C4-2B (cell line): ENCODE results near the gene TRIM66.

Experiments
- H3K27ac ChIP-seq: fragments of 450-650 bp; 2 replicates; pipeline ENCODE4 v1.5.1; 2017
- ZFX ChIP-seq: fragments of 450-650 bp; IDR thresholded peaks from 2 replicates; pipeline ENCODE4 v1.6.1; 2017
- TF ChIP-seq, protein P1 (sequence below): fragments of 450-650 bp; conservative IDR thresholded peaks from 2 replicates; pipeline ENCODE4 v1.5.1; 2017; ENCODE audit warnings: mild to moderate bottlenecking

TRIM66 gene

GRCh38 chr11:8614497-8614896 lies 68.0 kb downstream of the TRIM66 start:
- TF ChIP-seq, protein P1, sequence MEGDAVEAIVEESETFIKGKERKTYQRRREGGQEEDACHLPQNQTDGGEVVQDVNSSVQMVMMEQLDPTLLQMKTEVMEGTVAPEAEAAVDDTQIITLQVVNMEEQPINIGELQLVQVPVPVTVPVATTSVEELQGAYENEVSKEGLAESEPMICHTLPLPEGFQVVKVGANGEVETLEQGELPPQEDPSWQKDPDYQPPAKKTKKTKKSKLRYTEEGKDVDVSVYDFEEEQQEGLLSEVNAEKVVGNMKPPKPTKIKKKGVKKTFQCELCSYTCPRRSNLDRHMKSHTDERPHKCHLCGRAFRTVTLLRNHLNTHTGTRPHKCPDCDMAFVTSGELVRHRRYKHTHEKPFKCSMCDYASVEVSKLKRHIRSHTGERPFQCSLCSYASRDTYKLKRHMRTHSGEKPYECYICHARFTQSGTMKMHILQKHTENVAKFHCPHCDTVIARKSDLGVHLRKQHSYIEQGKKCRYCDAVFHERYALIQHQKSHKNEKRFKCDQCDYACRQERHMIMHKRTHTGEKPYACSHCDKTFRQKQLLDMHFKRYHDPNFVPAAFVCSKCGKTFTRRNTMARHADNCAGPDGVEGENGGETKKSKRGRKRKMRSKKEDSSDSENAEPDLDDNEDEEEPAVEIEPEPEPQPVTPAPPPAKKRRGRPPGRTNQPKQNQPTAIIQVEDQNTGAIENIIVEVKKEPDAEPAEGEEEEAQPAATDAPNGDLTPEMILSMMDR, result no peak
- no peak for TF ChIP-seq ZFX
- H3K27ac ChIP-seq, result no peak overlapping the region

- TF ChIP-seq, protein P1, result no peak
- TF ChIP-seq ZFX, result no peak
Observed at GRCh38 chr11:8613036-8613435, 69.4 kb downstream of the TRIM66 start.

GRCh38 chr11:8612522-8612921 lies 69.9 kb downstream of the TRIM66 start:
- TF ChIP-seq, protein P1, result no peak
- no peak for TF ChIP-seq ZFX
- H3K27ac ChIP-seq, result no peak overlapping the region

More at GRCh38 chr11:8613036-8613435, 69.4 kb downstream of the TRIM66 start:
- H3K27ac ChIP-seq, result no peak overlapping the region

GRCh38 chr11:8610532-8611116 lies 71.8 kb downstream of the TRIM66 start:
- TF ChIP-seq ZFX, result no peak
- TF ChIP-seq, protein P1, result no peak
- no peak overlapping the region for H3K27ac ChIP-seq

DNA sequence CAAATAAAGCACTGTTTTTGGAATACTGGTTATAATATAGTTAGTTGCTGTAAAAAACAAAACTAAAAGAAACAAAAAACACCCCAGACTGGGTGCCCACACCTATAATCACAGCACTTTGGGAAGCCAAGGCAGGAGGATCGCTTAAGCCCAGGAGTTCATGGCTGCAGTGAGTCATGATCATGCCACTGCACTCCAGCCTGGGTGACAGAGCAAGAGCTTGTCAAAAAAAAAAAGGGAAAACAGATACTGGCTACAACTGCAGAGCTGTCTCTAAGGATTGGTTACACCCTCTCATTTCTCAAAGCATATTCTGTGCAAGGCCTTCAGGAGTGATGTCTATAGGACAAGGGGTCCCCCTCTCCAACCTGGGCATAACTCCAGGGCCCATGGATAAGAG lies 73.8 kb downstream of the TRIM66 start:
- H3K27ac ChIP-seq, result no peak overlapping the region

DNA sequence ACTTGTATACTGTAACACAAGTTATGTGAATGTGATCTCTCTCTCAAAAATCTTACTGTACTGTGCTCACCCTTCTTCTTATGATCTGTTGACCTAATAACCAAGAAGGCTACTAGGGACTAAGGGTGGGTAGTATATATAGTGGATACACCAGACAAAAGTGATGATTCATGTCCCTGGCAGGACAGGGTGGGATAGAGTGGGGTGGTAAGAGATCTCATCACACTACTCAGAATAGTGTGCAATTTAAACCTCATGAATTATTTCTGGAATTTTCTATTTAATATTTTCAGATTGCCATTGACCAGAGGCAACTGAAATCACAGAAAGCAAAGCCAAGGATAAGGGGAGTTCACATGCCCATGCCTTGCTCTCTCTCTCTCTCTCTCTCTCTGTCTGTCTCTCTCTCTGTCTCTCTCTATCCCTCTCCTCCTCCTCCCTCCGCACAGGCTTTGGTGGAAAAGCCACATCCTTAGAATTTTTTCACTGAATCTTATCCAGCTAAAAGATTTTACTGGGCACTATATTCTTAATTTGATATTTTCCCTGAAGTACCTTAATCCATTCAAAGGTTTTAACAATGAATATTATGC lies 76.4 kb downstream of the TRIM66 start:
- no peak overlapping the region for H3K27ac ChIP-seq
- no peak for TF ChIP-seq ZFX

More for the DNA sequence above, 73.8 kb downstream of the TRIM66 start:
- TF ChIP-seq, protein P1, result no peak
- no peak for TF ChIP-seq ZFX

- no peak overlapping the region for H3K27ac ChIP-seq
- TF ChIP-seq ZFX, result no peak
- TF ChIP-seq, protein P1, result peak; percentile 93
Observed at GRCh38 chr11:8604078-8604723, 78.3 kb downstream of the TRIM66 start.
